ENCODE data around the gene PSG3. TPM values are rescaled to one million over a fixed set of nuclear protein-coding genes. Genes with fewer than 3 reads are reported as not detected.
"Not testable (repeated sequence)": the region's sequence is repeated elsewhere in the genome, so short reads cannot be mapped to it uniquely, and the experiment has no call there.

Gene PSG3
- total RNA-seq, 2 experiments from 2014 or later: not detected

- ChIA-PET CTCF (interaction anchor here (0.6 to 1.8 kb wide), 7 partner anchors 49 to 472 kb away, joined by 3 to 5 read pairs (median 3); no protein-coding TSS in a partner anchor), POLR2A (no interaction called here)
- peak; percentile 45 for DNase-seq
- intact Hi-C loops (cut with DNase I, micrococcal nuclease): loop anchor here (5.0 to 10.0 kb wide), 3 partner anchors 91 to 201 kb away; no protein-coding TSS in a partner anchor
- H3K9me3 Mint-ChIP-seq (ENCODE audit: low read depth): peaks cover 38% of the 10 kb centered on the region
- peaks cover 6% of the 10 kb centered on the region for H3K27me3 Mint-ChIP-seq
- no peaks in the 10 kb centered on the region for H3K36me3 Mint-ChIP-seq (ENCODE audit: low read depth)
- no peak overlapping the region for H3K27ac Mint-ChIP-seq
- ATAC-seq: no peak
- H3K4me1 Mint-ChIP-seq: no peaks in the 10 kb centered on the region
- no peak overlapping the region for H3K4me3 Mint-ChIP-seq
Measured at GRCh38 chr19:42683917-42684513, 56.3 kb downstream of the PSG3 start.

- DNase-seq; H3K36me3 Mint-ChIP-seq (ENCODE audit: low read depth); H3K4me1 Mint-ChIP-seq; ATAC-seq; POLR2A ChIA-PET; H3K4me3 Mint-ChIP-seq; intact Hi-C loops (cut with DNase I, micrococcal nuclease); H3K27me3 Mint-ChIP-seq; H3K27ac Mint-ChIP-seq; CTCF ChIA-PET: not testable (repeated sequence)
- peaks cover 15% of the 10 kb centered on the region for H3K9me3 Mint-ChIP-seq (ENCODE audit: low read depth)
Measured at GRCh38 chr19:42676326-42676725, 64.0 kb downstream of the PSG3 start.

GRCh38 chr19:42674549-42674948, 65.7 kb downstream of the PSG3 start:
- H3K36me3 Mint-ChIP-seq (ENCODE audit: low read depth): not testable (repeated sequence)

More at GRCh38 chr19:42674549-42674948, 65.7 kb downstream of the PSG3 start:
- H3K4me1 Mint-ChIP-seq; DNase-seq; H3K4me3 Mint-ChIP-seq; H3K27ac Mint-ChIP-seq; intact Hi-C loops (cut with DNase I, micrococcal nuclease); CTCF ChIA-PET; ATAC-seq; H3K27me3 Mint-ChIP-seq; POLR2A ChIA-PET: not testable (repeated sequence)
- H3K9me3 Mint-ChIP-seq (ENCODE audit: low read depth): peaks cover 15% of the 10 kb centered on the region

Other genes starting within 250 kb of the PSG3 start
- gene CEACAM1, start 212.0 kb downstream of the PSG3 start, total RNA-seq: 1 to 10 TPM; 2.0 to 3.6 TPM
- not detected for gene CEACAM8, start 145.6 kb downstream of the PSG3 start, total RNA-seq
- gene PSG8, start 25.2 kb upstream of the PSG3 start, total RNA-seq: not detected
- gene PSG1, start 139.2 kb upstream of the PSG3 start, total RNA-seq: not detected
- not detected for gene PSG6, start 177.4 kb upstream of the PSG3 start, total RNA-seq
- not detected for gene PSG7, start 196.7 kb upstream of the PSG3 start, total RNA-seq

All from activated CD4-positive, alpha-beta T cell treated with anti-CD3 and anti-CD28 coated beads for 36 hours (primary cell).